ENCODE data around the gene RBM28.

Gene RBM28

GRCh38 chr7:128343554-128344430 lies at the start of gene RBM28:
TSS of gene RBM28 (minus strand) at chr7:128343908. CDS start at chr7:128343793, 115 bp downstream.
- peak within 1 kb of the TSS; percentile 85 for H3K27ac ChIP-seq
- TF ChIP-seq CTCF (conservative IDR thresholded peaks at IDR 0.05; ENCODE audit: low read depth), result no peak
- DNase-seq (ENCODE audit: low spot score), result peak; percentile 93
- ChIA-PET CTCF (interaction anchor here (0.6 to 1.7 kb wide), 3 partner anchors 14 to 112 kb away, joined by 3 to 17 read pairs (median 3); partner anchors contain the start of gene HILPDA), POLR2A (ENCODE audit: low non-redundant PET) (no interaction called here)

- no peak for DNase-seq (ENCODE audit: low spot score)
- peak overlapping the region; percentile 24 for H3K27ac ChIP-seq
- POLR2A ChIA-PET (ENCODE audit: low non-redundant PET), result no interaction called here
- TF ChIP-seq CTCF (conservative IDR thresholded peaks at IDR 0.05; ENCODE audit: low read depth), result no peak
- CTCF ChIA-PET, result interaction anchor here (0.6 to 0.7 kb wide), 2 partner anchors 60 to 287 kb away, joined by 4 read pairs; no protein-coding TSS in a partner anchor
Observed at GRCh38 chr7:128392446-128393327, 49.0 kb upstream of the RBM28 start.

GRCh38 chr7:128391805-128392204 lies 48.1 kb upstream of the RBM28 start:
- peak overlapping the region; percentile 24 for H3K27ac ChIP-seq
- no peak for TF ChIP-seq CTCF (conservative IDR thresholded peaks at IDR 0.05; ENCODE audit: low read depth)
- ChIA-PET POLR2A (ENCODE audit: low non-redundant PET) (no interaction called here), CTCF (interaction anchor here (1.1 to 1.4 kb wide), 2 partner anchors 10 to 44 kb away, joined by 3 to 5 read pairs; no protein-coding TSS in a partner anchor)
- DNase-seq (ENCODE audit: low spot score), result no peak

- TF ChIP-seq CTCF (conservative IDR thresholded peaks at IDR 0.05; ENCODE audit: low read depth), result no peak
- POLR2A ChIA-PET (ENCODE audit: low non-redundant PET), result no interaction called here
- no peak for DNase-seq (ENCODE audit: low spot score)
- H3K27ac ChIP-seq, result peak overlapping the region; percentile 24; the same call in 1 of the 2 replicates
- CTCF ChIA-PET, result interaction anchor here (1.1 to 1.4 kb wide), 2 partner anchors 10 to 43 kb away, joined by 3 to 5 read pairs; no protein-coding TSS in a partner anchor
Observed at GRCh38 chr7:128390871-128391565, 47.3 kb upstream of the RBM28 start.

- ChIA-PET POLR2A (ENCODE audit: low non-redundant PET) (interaction anchor here (0.8 kb wide), 1 partner anchor 10 kb away, joined by 4 read pairs; no protein-coding TSS in a partner anchor), CTCF (interaction anchor here (1.0 to 4.8 kb wide), 2 partner anchors 40 to 42 kb away, joined by 4 to 87 read pairs; no protein-coding TSS in a partner anchor)
- no peak for DNase-seq (ENCODE audit: low spot score)
- TF ChIP-seq CTCF (conservative IDR thresholded peaks at IDR 0.05; ENCODE audit: low read depth), result no peak
- H3K27ac ChIP-seq, result no peak overlapping the region
Observed at GRCh38 chr7:128389618-128390329, 46.1 kb upstream of the RBM28 start.
